Left lung (tissue), 10 donors: ENCODE results near the gene CTNNAL1. TPM values are rescaled to one million over a fixed set of nuclear protein-coding genes. Genes with fewer than 3 reads are reported as not detected.
A peak's percentile ranks its signal among the peaks of the same experiment; 100 is the strongest.

Experiments used
- ATAC-seq: fragments of 200-7000 bp; cut with Tn5 transposase; one replicate; pipeline ENCODE4 v1.9.1; 2020; ENCODE audit warnings: moderate library complexity
- DNase-seq, 4 donors: peaks; one replicate each; pipeline ENCODE4 v3.0.0-alpha.2; 2013 to 2020
- H3K27ac ChIP-seq, 2 donors: fragments of 200-600 bp; sonication (generic) in 1 of 2; one replicate each; pipeline versions ENCODE4 v1.5.0 to v1.8.0; 2020 to 2021
- H3K27me3 ChIP-seq, 2 donors: fragments of 200-600 bp; sonication (generic) in 1 of 2; one replicate each; pipeline versions ENCODE4 v1.5.0 to v1.8.0; 2020 to 2021
- H3K36me3 ChIP-seq, 2 donors: fragments of 200-600 bp; sonication (generic) in 1 of 2; one replicate each; pipeline versions ENCODE4 v1.5.0 to v1.8.0; 2020 to 2021
- H3K4me1 ChIP-seq, 2 donors: fragments of 200-600 bp; one replicate each; pipeline ENCODE4 v1.8.0; 2021
- H3K4me3 ChIP-seq, 2 donors: fragments of 200-600 bp; sonication (generic) in 1 of 2; one replicate each; pipeline versions ENCODE4 v1.5.0 to v1.8.0; 2020 to 2021; ENCODE audit warnings: mild to moderate bottlenecking in 1 of 2
- H3K9me3 ChIP-seq, 2 donors: fragments of 200-600 bp; sonication (generic) in 1 of 2; one replicate each; pipeline versions ENCODE4 v1.5.0 to v1.8.0; 2020 to 2021
- intact Hi-C, 2 donors: fragments of 100-400 bp; cut with DNase I; formaldehyde crosslinking; loops; one replicate each; pipeline versions ENCODE4 v1.11.2 to v1.14.2; 2022
- polyA plus RNA-seq, 6 donors: library from polyadenylated mRNA; unstranded; fragments of 120-200 nt; gene quantifications; one replicate each; pipeline ENCODE4 v1.2.1, GENCODE V29; 2013; ENCODE audit not compliant: insufficient read length in 6 of 6
- total RNA-seq, 2 donors: library from RNA; stranded (reverse); fragmentation: NEBNext Ultra II Directional; extraction: Animal tissue kit (Norgen Biotek cat#: 25700); gene quantifications; one replicate each; pipeline ENCODE4 v1.2.1, GENCODE V29; 2021
- TF ChIP-seq, protein P1 (sequence below), 2 donors: fragments of 200-600 bp; sonication (generic) in 1 of 2; IDR thresholded peaks; one replicate each; pipeline versions ENCODE4 v1.5.0 to v1.8.0; 2021; ENCODE audit warnings: antibody characterized with exemption in 2 of 2
- donor health status: DM: no; HTN: yes; CAD: no.
- donor health status: DM: no; HTN: no; CAD: no.

Gene CTNNAL1
- total and polyA plus RNA-seq, 8 donors: 47.7 to 102 (median 87.8) TPM

DNA sequence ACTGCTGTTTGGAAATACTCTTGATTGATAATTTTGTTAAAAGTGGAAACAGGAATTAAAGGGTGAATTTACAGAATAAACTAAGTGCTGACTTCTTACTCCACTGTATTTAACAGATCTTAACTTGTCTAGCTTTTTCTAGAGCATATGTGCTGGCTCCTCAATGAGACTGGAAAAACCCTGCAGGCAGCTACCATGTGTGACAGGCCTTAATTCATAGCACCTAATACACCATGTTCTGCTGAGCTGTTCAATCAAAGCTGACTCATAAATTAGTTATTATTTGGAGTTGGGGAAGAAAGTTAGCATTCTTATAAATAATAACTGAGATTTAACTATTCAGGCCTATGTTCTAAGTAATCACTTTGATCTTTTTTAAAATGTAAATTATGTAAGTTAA is 29.4 kb downstream of the CTNNAL1 start:
- H3K27ac ChIP-seq: no peak overlapping the region
- DNase-seq (no peak), ATAC-seq (no peak)
- no peaks in the 10 kb centered on the region for H3K27me3 ChIP-seq
- H3K4me1 ChIP-seq: no peaks in the 10 kb centered on the region
- no peaks in the 10 kb centered on the region for H3K36me3 ChIP-seq
- TF ChIP-seq, protein P1, sequence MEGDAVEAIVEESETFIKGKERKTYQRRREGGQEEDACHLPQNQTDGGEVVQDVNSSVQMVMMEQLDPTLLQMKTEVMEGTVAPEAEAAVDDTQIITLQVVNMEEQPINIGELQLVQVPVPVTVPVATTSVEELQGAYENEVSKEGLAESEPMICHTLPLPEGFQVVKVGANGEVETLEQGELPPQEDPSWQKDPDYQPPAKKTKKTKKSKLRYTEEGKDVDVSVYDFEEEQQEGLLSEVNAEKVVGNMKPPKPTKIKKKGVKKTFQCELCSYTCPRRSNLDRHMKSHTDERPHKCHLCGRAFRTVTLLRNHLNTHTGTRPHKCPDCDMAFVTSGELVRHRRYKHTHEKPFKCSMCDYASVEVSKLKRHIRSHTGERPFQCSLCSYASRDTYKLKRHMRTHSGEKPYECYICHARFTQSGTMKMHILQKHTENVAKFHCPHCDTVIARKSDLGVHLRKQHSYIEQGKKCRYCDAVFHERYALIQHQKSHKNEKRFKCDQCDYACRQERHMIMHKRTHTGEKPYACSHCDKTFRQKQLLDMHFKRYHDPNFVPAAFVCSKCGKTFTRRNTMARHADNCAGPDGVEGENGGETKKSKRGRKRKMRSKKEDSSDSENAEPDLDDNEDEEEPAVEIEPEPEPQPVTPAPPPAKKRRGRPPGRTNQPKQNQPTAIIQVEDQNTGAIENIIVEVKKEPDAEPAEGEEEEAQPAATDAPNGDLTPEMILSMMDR (IDR thresholded peaks at IDR 0.05): no peak
- no peak overlapping the region for H3K4me3 ChIP-seq
- intact Hi-C loops: no loop called here
- no peaks in the 10 kb centered on the region for H3K9me3 ChIP-seq

DNA sequence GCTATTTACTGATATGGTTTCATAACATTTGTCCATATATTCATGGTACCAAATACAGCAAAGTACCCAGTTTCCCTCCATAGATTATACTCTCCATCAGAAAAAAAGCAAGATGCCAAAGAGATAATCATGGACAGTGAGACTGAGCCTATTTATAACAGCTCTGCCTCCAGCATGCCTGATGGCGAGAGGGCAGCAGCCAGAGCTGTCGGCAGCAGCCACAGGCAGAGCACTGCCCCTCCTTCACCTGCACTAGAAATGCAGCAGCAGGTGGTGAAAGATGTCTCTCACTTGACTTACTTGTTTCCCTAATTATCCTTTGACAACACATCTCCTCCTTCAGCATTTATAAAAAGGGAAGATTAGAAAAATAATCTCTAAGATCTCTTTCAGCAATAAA is 32.4 kb downstream of the CTNNAL1 start:
- TF ChIP-seq, protein P1 (IDR thresholded peaks at IDR 0.05): no peak
- no peaks in the 10 kb centered on the region for H3K27me3 ChIP-seq
- ATAC-seq (no peak), DNase-seq (no peak)
- no peaks in the 10 kb centered on the region for H3K4me1 ChIP-seq
- no peaks in the 10 kb centered on the region for H3K9me3 ChIP-seq
- H3K4me3 ChIP-seq: no peak overlapping the region
- H3K36me3 ChIP-seq: peaks cover 0 to 9% of the 10 kb centered on the region in 2 donors
- H3K27ac ChIP-seq: no peak overlapping the region
- intact Hi-C loops: no loop called here

DNA sequence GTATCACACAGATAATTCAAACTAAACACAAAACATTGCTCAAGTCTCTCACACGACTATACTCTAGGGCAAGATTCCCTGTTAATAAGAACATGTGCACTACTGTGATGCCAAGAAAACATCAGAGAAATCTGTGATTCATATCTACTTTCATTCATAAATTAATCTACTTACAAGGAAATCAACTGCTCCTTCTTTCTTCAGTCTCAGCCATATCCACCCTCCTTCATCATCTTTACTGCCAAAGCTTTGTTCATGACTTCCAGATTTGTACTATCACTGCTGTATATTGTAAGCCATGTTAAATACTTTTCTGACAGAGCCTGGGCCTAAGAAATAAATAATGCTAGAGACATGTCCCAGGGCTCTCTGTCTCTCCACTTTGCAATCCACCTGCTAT is 35.1 kb downstream of the CTNNAL1 start:
- Histone ChIP-seq H3K4me3 (no peak overlapping the region), H3K4me1 (no peaks in the 10 kb centered on the region), H3K9me3 (no peaks in the 10 kb centered on the region), H3K27me3 (no peaks in the 10 kb centered on the region), H3K27ac (no peak overlapping the region), H3K36me3 (peaks cover 0 to 9% of the 10 kb centered on the region in 2 donors)
- intact Hi-C loops: no loop called here
- TF ChIP-seq, protein P1 (IDR thresholded peaks at IDR 0.05): no peak
- ATAC-seq (no peak), DNase-seq (peak in 1 of 4 donors; percentile 22)

DNA sequence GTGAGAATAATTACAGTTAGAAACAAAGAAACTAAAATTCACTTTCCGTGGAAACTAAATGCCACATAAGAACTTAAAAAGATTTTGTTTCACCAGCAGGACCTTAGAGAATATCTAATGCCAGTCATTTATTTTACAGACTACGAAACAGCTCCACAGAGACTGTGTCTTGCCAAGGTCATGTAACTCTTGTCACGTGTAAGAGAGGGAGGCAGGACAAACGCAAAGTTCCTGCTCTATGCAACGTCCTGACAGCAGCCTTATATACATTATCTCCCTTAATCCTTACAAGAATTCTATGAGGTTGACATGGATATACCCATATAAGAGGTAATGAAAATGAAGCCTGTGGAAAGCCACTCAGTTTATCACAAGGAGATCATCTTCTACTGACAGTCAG is 39.4 kb downstream of the CTNNAL1 start:
- H3K36me3 ChIP-seq: peaks cover 0 to 20% of the 10 kb centered on the region in 2 donors
- intact Hi-C loops: no loop called here
- H3K27me3 ChIP-seq: no peaks in the 10 kb centered on the region
- H3K27ac ChIP-seq: no peak overlapping the region
- no peaks in the 10 kb centered on the region for H3K9me3 ChIP-seq
- H3K4me1 ChIP-seq: peaks cover 0 to 2% of the 10 kb centered on the region in 2 donors
- H3K4me3 ChIP-seq: no peak overlapping the region
- no peak for ATAC-seq
- peak in 1 of 4 donors; percentile 51 for DNase-seq
- TF ChIP-seq, protein P1 (IDR thresholded peaks at IDR 0.05): no peak

DNA sequence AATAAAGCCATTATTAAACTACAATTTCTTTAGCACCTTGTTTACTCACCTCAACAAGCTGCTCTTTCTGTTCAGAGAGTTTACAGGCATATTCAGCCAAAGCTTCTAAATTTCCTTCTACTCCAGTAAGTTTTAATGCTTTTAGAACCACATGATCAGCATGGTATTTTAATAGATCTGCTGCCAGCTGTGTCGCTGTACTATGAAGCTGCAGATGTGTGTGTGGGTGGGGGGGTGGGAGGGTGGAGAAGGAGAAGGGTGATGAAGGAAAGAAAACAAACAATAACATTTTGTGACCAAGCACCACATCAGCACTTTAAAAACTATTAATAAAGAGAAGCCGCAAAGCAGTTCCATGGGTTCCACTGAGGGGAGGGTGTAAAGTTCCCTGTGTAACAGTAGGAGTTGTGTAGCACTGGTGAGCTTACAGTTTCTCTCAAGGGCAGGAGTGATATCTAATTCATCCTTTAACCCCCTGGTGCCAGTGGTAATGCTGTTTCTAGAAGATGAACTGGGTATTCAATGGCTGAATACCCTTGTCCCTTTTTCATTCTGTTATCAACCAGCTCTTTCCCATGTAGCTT is 40.6 kb downstream of the CTNNAL1 start:
- peak in 1 of 4 donors; percentile 66 for DNase-seq
- no peak overlapping the region for H3K27ac ChIP-seq
- TF ChIP-seq, protein P1 (IDR thresholded peaks at IDR 0.05): no peak
- no peak for ATAC-seq
- intact Hi-C loops: no loop called here
- H3K27me3 ChIP-seq: no peaks in the 10 kb centered on the region
- no peak overlapping the region for H3K4me3 ChIP-seq
- no peaks in the 10 kb centered on the region for H3K9me3 ChIP-seq
- peaks cover 0 to 11% of the 10 kb centered on the region in 2 donors for H3K36me3 ChIP-seq
- peaks cover 0 to 2% of the 10 kb centered on the region in 2 donors for H3K4me1 ChIP-seq
